Endometrium (tissue), 2 donors: ENCODE measurements around the gene ERBIN.
"Not testable (repeated sequence)": the region's sequence is repeated elsewhere in the genome, so short reads cannot be mapped to it uniquely, and the experiment has no call there.

ENCODE experiments used
- FAIRE-seq: peaks from 2 replicates; lab custom pipeline; 2012; peaks lifted over from hg19 to GRCh38; lab: Jason Lieb, UNC
- donor health status: control.
- donor health status: control.

Gene ERBIN

GRCh38 chr5:65967288-65968066, 41.1 kb downstream of the ERBIN start:
- FAIRE-seq: no peak

DNA sequence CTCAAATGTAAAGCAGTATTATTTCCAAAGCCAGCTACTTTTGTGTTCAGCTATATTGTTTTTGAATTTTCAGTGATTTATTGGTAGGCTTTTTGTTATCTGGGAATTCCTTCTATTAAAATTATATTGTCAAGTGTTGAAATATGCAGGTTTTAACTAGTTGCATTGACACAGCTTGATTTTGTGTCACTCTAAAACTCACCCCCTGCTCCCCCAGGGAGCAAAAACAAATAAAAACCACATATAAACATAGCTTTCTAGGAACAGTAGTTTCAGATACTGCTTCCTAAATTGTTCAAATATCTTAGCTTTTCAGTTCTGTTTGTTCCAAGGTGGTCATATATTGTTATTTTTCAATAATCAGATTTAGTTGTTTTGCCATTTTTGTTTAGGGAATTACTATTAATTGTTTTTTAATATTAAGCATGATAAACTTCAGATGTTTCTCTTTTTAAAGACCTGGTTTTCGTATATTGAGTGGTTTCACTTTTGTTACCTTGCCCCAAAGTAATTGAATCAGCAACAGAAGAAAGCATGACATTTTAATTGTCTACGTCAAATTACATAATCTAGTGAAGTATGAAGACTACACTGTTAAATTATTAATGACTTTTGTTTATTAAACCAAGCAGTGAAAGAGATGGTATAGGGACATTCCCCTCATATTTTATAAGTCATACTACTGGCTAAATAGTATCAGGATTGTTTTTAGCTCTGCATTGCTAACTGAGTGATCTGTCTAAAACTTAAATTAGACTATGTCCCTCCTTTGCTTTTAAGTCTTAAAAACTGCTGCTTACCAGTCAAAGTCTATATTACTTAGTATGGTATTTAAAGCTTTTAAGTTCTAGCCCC, 43.4 kb downstream of the ERBIN start:
- FAIRE-seq: no peak

DNA sequence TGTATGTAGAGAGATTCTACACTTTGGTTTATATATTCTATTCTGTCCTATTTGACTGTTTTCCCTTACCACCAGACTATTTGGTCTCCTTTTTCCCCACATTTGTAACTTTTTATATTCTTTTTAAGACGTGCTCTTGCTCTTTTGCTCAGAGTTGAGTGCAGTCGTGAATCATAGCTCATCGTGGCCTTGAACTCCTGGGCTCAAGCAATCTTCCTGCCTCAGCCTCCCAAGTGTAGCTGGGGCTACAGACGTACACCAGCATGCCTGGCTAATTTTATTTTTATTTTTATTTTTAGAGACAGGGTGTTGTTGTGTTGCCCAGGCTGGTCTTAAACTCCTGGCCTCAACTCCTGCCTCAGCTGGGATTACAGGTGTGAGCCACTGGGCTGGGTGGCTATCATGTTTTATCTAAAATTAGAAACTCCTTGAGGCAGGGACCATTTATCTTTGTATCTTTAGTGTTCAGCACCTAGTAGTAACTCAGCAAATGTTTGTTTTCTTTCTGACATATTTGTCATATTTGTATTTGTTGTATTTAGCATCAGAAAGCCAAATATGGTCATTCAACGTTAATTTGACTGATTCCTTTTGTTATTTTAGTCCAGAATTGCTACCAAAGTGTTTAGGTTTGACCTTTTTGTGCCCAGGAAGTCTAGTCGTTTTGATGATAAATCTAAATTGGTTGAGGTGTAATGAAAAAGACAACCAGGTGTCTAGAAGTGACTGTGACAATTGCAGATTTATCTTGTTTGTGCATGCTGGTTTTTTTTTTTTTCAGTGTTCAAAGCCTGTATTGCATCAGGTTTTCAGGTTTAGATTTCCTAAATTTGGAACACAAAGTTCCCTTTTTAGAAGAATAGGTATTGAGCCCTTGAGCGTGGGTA, 44.3 kb downstream of the ERBIN start:
- FAIRE-seq: no peak

- FAIRE-seq: no peak
Observed at GRCh38 chr5:65971643-65972042, 45.3 kb downstream of the ERBIN start.

DNA sequence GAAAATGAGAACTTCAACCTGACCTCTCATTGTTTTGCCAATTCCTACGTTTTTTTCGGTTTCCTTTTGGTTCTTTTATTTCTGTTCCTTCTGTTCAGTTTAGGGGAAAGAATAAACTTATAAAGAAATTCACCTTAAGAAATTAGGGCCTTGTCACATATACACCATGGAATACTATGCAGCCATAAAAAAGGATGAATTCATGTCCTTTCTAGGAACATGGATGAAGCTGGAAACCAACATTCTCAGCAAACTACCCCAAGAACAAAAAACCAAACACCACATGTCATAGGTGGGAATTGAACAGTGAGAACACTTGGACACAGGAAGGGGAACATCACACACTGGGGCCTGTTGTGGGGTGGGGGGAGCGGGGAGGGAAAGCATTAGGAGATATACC, 46.5 kb downstream of the ERBIN start:
- FAIRE-seq: not testable (repeated sequence)

DNA sequence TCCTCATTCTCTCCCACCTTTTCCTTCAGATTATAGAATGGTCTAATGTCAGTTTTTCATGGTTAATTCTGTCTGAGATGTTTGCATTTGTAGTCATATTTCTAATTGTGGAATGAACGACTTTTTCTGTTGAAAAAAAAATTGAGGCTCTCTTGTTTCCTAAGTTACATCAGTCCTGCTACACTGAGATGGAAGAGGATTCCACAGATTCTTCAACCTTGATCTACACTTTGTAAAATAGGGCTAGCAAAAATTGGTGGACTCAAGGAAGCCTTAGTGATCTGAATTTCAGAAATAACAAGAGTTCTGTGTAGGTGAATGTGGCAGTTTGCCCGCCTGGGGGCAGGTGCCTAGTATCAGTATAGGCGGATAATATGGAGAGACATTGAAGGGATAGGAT, 51.9 kb downstream of the ERBIN start:
- no peak for FAIRE-seq

GRCh38 chr5:65981548-65981947, 55.2 kb downstream of the ERBIN start:
- no peak for FAIRE-seq

GRCh38 chr5:65981969-65982619, 55.7 kb downstream of the ERBIN start:
- no peak for FAIRE-seq

- FAIRE-seq: no peak
Observed at GRCh38 chr5:65982635-65983034, 56.3 kb downstream of the ERBIN start.

DNA sequence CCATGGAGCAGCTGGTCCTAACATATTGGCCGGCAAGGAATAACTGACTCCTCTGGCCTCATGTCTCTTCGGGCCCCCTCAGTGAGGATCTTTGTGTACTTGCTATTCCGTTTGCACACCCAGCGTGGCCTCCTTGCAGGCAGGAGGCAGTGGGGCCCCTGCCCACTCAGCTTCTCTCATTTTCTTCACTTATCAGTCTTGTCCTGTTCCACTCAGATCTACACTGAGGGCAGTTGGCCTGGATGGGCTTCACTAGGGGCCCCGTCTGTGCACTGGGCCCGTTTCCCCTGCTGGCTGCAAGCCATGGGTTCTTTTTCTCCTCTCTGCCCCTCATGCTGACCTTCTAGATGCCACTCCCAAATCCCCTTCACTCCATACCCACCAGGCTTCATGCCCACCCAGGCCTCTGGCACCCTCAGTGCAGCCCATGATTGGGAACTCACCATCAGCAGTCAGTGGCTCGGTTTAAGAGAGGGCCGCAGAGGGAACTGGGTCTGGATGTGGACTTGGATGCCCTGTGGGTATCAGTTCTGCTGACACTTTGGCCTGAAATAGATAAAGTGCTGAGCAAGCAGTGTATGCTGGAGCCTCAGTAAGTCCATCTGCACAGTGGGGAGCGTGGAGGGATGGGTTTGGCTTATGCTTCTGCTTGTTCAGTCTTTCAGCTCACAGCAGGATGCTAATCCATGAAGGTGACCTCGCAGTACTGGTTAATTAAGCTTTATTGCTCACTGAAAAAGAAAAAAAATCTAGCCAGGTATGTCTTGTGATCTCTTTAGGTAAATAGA, 57.9 kb downstream of the ERBIN start:
- no peak for FAIRE-seq

- no peak for FAIRE-seq
Observed at GRCh38 chr5:65986050-65986451, 59.7 kb downstream of the ERBIN start.

DNA sequence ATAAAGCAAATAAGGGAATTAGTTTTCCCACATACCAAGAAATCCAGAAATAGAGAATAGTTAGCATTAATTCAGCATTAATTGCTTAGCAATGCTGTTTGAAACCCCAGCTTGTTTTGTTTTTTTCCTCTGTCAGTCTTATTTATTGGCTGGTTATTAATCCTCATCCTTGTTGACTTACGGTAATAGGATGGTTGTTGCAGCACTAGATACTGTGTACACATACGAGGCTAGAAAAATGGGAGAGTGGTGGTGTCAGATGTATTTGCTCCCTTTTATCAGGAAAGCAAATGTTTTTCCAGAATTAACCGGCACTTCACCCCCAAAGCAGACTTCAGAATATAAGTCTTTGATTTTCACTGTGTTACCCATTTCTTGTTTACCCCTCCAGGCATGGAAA, 60.4 kb downstream of the ERBIN start:
- no peak for FAIRE-seq

- FAIRE-seq: no peak
Observed at GRCh38 chr5:65987982-65988381, 61.6 kb downstream of the ERBIN start.

DNA sequence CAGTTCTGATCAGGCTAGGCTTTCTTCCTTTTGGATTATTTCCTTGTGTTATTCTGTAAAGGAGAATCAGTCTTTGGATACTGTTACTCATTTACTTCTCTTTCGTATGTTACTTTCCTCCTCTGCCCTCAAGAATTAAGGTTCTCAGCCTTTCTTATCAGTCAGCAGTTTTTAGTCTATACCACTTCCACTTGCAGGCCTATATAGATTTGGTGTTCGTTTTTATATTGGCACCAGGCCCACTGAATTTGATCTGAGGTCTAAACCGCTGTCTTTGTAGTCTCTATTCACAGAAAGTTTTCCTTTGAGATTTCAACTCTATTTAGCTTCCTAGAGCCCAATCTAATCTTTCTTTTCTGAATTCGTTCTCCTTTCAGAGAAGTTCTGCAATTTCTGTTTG, 62.8 kb downstream of the ERBIN start:
- FAIRE-seq: no peak

DNA sequence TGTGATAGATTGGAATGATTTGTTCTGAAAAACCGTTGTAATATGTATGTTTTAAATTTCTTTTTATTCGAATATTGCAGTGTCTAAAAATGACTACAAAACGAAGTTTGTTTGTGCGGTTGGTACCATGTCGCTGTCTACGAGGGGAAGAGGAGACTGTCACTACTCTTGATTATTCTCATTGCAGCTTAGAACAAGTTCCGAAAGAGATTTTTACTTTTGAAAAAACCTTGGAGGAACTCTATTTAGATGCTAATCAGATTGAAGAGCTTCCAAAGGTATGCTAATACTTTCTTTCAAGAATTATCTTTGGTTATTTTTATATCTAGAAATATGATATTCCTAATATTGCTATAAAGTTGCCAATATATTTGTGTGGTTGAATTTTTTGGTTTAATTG, 66.3 kb downstream of the ERBIN start:
- FAIRE-seq: no peak

DNA sequence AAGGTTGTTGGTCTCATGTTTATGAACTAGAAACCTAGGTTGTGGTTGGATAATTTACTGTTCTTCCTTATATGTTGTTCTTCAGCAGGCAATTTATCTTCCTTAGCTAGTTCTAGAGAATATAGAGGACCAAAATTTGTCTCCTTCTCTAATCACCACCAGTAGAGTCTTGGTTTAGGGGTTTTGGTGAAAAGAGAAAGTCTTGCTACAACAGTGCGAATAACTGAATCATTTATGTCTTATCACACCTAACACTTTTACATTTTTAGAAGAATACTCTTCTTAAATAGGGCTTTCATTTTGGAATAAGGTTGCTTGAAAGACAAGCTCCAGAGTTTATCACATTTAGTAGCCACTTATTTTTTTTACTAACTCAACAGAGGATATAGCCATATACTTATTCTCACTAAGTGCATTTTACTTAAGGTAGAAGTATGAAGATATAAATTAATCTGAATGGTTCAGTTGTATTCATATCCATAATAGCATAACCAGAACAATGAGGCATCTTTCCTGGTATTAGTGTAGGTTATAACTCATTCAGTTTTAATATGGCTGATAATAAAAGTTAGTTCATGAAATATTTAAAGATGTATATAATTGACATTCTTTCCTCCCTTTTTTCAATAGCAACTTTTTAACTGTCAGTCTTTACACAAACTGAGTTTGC, 67.9 kb downstream of the ERBIN start:
- FAIRE-seq: no peak

GRCh38 chr5:65999061-65999723, 72.8 kb downstream of the ERBIN start:
- FAIRE-seq: no peak

GRCh38 chr5:66001952-66002351, 75.6 kb downstream of the ERBIN start:
- FAIRE-seq: no peak

GRCh38 chr5:66002415-66002814, 76.0 kb downstream of the ERBIN start:
- FAIRE-seq: no peak

GRCh38 chr5:66004216-66004615, 77.8 kb downstream of the ERBIN start:
- no peak for FAIRE-seq
